K562 (cell line): ENCODE data around the gene NUFIP1. TPM values are rescaled to one million over a fixed set of nuclear protein-coding genes. Genes with fewer than 3 reads are reported as not detected.
A peak's percentile ranks its signal among the peaks of the same experiment; 100 is the strongest.

Experiments
- ARNT ChIP-seq, 2 experiments: fragments of 450-650 bp; IDR thresholded peaks; 2 replicates each; pipeline ENCODE4 v1.6.1; 2016; ENCODE audit warnings: mild to moderate bottlenecking in 1 of 2
- GATAD2B ChIP-seq: fragments of 450-650 bp; IDR thresholded peaks from 2 replicates; pipeline ENCODE4 v1.6.1; 2017; ENCODE audit warnings: mild to moderate bottlenecking, borderline replicate concordance
- KLF16 ChIP-seq: IDR thresholded peaks from 2 replicates; pipeline ENCODE4 v1.6.1; 2016; ENCODE audit warnings: antibody characterized with exemption
- MIER1 ChIP-seq: fragments of 450-650 bp; IDR thresholded peaks from 2 replicates; pipeline ENCODE4 v1.6.1; 2016; ENCODE audit warnings: antibody characterized with exemption, mild to moderate bottlenecking, low read depth
- NFXL1 ChIP-seq: fragments of 450-650 bp; formaldehyde crosslinking; IDR thresholded peaks from 2 replicates; pipeline ENCODE4 v1.4.0; 2021; ENCODE audit warnings: mild to moderate bottlenecking
- PHF21A ChIP-seq: fragments of 450-650 bp; IDR thresholded peaks from 2 replicates; pipeline ENCODE4 v1.6.1; 2017; ENCODE audit warnings: low read depth, borderline replicate concordance
- POLR2B ChIP-seq: fragments of 450-650 bp; IDR thresholded peaks from 2 replicates; pipeline ENCODE4 v1.6.1; 2018; ENCODE audit warnings: low read depth; ENCODE audit not compliant: partially characterized antibody
- RBM25 ChIP-seq: fragments of 200-400 bp; formaldehyde crosslinking; IDR thresholded peaks from 2 replicates; pipeline ENCODE4 v1.6.1; 2018; ENCODE audit warnings: low read length, low read depth, moderate library complexity; ENCODE audit not compliant: severe bottlenecking
- SAP30 ChIP-seq: fragments of 200-600 bp; sonication (generic); IDR thresholded peaks from 2 replicates; pipeline ENCODE4 v1.6.1; 2012; ENCODE audit warnings: borderline replicate concordance, low read depth, mild to moderate bottlenecking, moderate library complexity, low read length, control low read depth, inconsistent platforms; ENCODE audit not compliant: insufficient read depth, poor library complexity, severe bottlenecking
- XRCC3 ChIP-seq: fragments of 450-650 bp; IDR thresholded peaks from 2 replicates; pipeline ENCODE4 v1.6.1; 2017; ENCODE audit warnings: mild to moderate bottlenecking, moderate library complexity
- YY1 ChIP-seq, 3 experiments: IDR thresholded peaks; 2 replicates each; pipeline ENCODE4 v1.6.1; 2011; ENCODE audit warnings: low read length in 2 of 3, mild to moderate bottlenecking in 2 of 3, moderate library complexity in 2 of 3, borderline replicate concordance in 1 of 3, control low read depth in 1 of 3, low read depth in 1 of 3; ENCODE audit not compliant: insufficient read depth in 3 of 3, insufficient replicate concordance in 2 of 3, control insufficient read depth in 1 of 3, insufficient read length in 1 of 3; ENCODE audit errors: extremely low read depth in 1 of 3
- ZEB2 ChIP-seq: fragments of 450-650 bp; IDR thresholded peaks from 2 replicates; pipeline ENCODE4 v1.6.1; 2016
- ZNF124 ChIP-seq: sonication (generic); formaldehyde crosslinking; IDR thresholded peaks from 2 replicates; pipeline ENCODE4 v1.8.1; 2022; ENCODE audit warnings: missing genetic modification reagents
- ZNF224 ChIP-seq: sonication (generic); formaldehyde crosslinking; IDR thresholded peaks from 2 replicates; pipeline ENCODE4 v1.8.0; 2022; ENCODE audit warnings: mild to moderate bottlenecking, missing genetic modification reagents
- ZSCAN29 ChIP-seq: fragments of 450-650 bp; IDR thresholded peaks from 2 replicates; pipeline ENCODE4 v1.6.1; 2017
- polyA plus RNA-seq, 8 experiments: library from polyadenylated mRNA; depleted of rRNA in 4 of 8; stranded (reverse) in 5 of 8; unstranded in 3 of 8; fragments of >200 nt; fragmentation: Nextera tagmentation in 2 of 8; fragmentation: Illumina TruSeq in 1 of 8; extraction: Ambion mirVana in 2 of 8; extraction: Trizol in 1 of 8; gene quantifications; 2 replicates each; pipeline versions ENCODE4 v1.2.1 to v1.2.3, GENCODE V29; 2011 to 2014; ENCODE audit warnings: inconsistent platforms in 1 of 8, missing spikeins in 1 of 8
- total RNA-seq, 7 experiments: library from RNA; depleted of rRNA in 6 of 7; stranded (reverse); fragments of >200 nt in 6 of 7; fragmentation: Illumina TruSeq in 2 of 7; extraction: Trizol in 2 of 7; gene quantifications; 2 replicates each; pipeline versions ENCODE4 v1.2.1 to v1.2.3, GENCODE V29; 2011 to 2021; ENCODE audit warnings: low replicate concordance in 1 of 7
- TF ChIP-seq, protein P1 (sequence below), 2 experiments: IDR thresholded peaks in 1 of 2; conservative IDR thresholded peaks in 1 of 2; 2 replicates each; pipeline ENCODE4 v1.6.1; 2016; ENCODE audit warnings: low read depth in 2 of 2, mild to moderate bottlenecking in 1 of 2, missing compliant biosample characterization in 1 of 2, missing genetic modification characterization in 1 of 2, moderate library complexity in 1 of 2
- TF ChIP-seq, protein P2 (sequence below): fragments of 250-450 bp; sonication (Bioruptor Pico); IDR thresholded peaks from 2 replicates; pipeline ENCODE4 v1.9.0; 2021; ENCODE audit warnings: mild to moderate bottlenecking
- TF ChIP-seq, protein P3 (sequence below): sonication (generic); formaldehyde crosslinking; IDR thresholded peaks from 2 replicates; pipeline ENCODE4 v1.8.1; 2023; ENCODE audit warnings: mild to moderate bottlenecking, missing genetic modification reagents
- TF ChIP-seq, protein P4 (sequence below): fragments of 200-800 bp; sonication (Bioruptor generic); IDR thresholded peaks from 2 replicates; pipeline ENCODE4 v1.6.1; 2017; ENCODE audit warnings: missing genetic modification characterization, missing compliant biosample characterization
- TF ChIP-seq, protein P5 (sequence below): fragments of 250-450 bp; sonication (Bioruptor Pico); IDR thresholded peaks from 2 replicates; pipeline ENCODE4 v1.5.0; 2021

Gene NUFIP1
- total and polyA plus RNA-seq, 9 of the 15 experiments (the other 6 are each of a cell fraction or from before 2014, with no cell fraction given), result 2.6 to 9.7 (median 4.1) TPM

DNA sequence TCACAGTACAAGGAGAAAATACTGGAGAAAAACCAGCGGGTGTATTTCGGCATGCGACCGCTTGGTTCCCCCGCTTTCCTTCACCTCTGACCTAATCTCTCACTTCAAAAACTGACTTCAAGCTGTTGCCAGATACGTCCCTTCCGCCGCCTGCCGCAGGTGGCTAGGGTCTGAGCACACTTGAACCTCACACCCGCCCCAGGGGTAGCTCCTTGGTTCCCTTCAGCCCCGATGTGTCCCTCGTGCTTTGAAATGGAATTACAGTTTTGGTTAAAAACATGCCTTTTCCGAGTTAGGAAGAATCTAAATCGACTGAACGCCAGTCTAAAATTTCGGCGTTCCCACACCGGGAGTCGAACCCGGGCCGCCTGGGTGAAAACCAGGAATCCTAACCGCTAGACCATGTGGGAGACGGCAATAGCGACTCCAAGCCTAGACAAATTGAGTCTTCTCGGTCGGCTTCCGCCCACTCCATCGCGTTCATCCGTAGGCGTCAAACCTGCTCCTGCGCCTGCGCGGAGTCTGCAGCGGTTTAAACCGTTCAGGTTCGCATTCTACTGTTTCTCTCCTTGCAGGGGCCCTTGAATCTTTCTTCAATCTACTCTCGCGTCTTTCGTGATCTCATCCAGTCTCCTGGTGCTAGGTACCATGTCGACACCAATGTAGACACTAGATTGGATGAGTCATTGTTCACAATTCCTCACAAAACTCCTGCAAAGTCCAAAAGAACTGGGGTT is 71.5 kb downstream of the NUFIP1 start (continued):
- TF ChIP-seq, protein P1, sequence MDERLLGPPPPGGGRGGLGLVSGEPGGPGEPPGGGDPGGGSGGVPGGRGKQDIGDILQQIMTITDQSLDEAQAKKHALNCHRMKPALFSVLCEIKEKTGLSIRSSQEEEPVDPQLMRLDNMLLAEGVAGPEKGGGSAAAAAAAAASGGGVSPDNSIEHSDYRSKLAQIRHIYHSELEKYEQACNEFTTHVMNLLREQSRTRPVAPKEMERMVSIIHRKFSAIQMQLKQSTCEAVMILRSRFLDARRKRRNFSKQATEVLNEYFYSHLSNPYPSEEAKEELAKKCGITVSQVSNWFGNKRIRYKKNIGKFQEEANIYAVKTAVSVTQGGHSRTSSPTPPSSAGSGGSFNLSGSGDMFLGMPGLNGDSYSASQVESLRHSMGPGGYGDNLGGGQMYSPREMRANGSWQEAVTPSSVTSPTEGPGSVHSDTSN (CRISPR knock-in tag; IDR thresholded peaks at IDR 0.05; ENCODE audit: low read depth), result no peak
- TF ChIP-seq, protein P1 (tag; conservative IDR thresholded peaks at IDR 0.05; ENCODE audit: low read depth), result no peak
- TF ChIP-seq ZNF124 (CRISPR knock-in tag), result no peak
- no peak for TF ChIP-seq MIER1
- TF ChIP-seq, protein P2, sequence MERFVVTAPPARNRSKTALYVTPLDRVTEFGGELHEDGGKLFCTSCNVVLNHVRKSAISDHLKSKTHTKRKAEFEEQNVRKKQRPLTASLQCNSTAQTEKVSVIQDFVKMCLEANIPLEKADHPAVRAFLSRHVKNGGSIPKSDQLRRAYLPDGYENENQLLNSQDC (CRISPR knock-in tag), result no peak
- TF ChIP-seq XRCC3, result no peak
- no peak for TF ChIP-seq PHF21A
- TF ChIP-seq, protein P3, sequence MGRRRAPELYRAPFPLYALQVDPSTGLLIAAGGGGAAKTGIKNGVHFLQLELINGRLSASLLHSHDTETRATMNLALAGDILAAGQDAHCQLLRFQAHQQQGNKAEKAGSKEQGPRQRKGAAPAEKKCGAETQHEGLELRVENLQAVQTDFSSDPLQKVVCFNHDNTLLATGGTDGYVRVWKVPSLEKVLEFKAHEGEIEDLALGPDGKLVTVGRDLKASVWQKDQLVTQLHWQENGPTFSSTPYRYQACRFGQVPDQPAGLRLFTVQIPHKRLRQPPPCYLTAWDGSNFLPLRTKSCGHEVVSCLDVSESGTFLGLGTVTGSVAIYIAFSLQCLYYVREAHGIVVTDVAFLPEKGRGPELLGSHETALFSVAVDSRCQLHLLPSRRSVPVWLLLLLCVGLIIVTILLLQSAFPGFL, result no peak
- TF ChIP-seq, protein P4, sequence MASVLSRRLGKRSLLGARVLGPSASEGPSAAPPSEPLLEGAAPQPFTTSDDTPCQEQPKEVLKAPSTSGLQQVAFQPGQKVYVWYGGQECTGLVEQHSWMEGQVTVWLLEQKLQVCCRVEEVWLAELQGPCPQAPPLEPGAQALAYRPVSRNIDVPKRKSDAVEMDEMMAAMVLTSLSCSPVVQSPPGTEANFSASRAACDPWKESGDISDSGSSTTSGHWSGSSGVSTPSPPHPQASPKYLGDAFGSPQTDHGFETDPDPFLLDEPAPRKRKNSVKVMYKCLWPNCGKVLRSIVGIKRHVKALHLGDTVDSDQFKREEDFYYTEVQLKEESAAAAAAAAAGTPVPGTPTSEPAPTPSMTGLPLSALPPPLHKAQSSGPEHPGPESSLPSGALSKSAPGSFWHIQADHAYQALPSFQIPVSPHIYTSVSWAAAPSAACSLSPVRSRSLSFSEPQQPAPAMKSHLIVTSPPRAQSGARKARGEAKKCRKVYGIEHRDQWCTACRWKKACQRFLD (CRISPR knock-in tag), result no peak
- no peak for TF ChIP-seq KLF16
- TF ChIP-seq, protein P5, sequence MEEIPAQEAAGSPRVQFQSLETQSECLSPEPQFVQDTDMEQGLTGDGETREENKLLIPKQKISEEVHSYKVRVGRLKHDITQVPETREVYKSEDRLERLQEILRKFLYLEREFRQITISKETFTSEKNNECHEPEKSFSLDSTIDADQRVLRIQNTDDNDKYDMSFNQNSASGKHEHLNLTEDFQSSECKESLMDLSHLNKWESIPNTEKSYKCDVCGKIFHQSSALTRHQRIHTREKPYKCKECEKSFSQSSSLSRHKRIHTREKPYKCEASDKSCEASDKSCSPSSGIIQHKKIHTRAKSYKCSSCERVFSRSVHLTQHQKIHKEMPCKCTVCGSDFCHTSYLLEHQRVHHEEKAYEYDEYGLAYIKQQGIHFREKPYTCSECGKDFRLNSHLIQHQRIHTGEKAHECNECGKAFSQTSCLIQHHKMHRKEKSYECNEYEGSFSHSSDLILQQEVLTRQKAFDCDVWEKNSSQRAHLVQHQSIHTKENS, result no peak
- TF ChIP-seq ZSCAN29, result no peak
- TF ChIP-seq POLR2B, result peak; percentile 60
- no peak for TF ChIP-seq SAP30
- TF ChIP-seq GATAD2B, result peak; percentile 49; the same call in 1 of the 2 replicates
- TF ChIP-seq NFXL1 (CRISPR knock-in tag), result no peak
- TF ChIP-seq ARNT (IDR thresholded peaks at IDR 0.05), result 0 out of 4 replicates have a peak, but pooled peaks of 1 of the 2 experiments have one; percentile 26
- 0 out of 2 replicates have a peak, but pooled peaks have one; percentile 20 for TF ChIP-seq ZEB2
- peak in 1 of 3 experiments; percentile 27 for TF ChIP-seq YY1 (IDR thresholded peaks at IDR 0.05; ENCODE audit: borderline replicate concordance in 1 of 3, control insufficient read depth in 1 of 3, extremely low read depth in 1 of 3, insufficient read depth in 3 of 3, insufficient read length in 1 of 3, insufficient replicate concordance in 2 of 3, low read depth in 1 of 3, low read length in 2 of 3)
- no peak for TF ChIP-seq RBM25
- no peak for TF ChIP-seq ZNF224 (CRISPR knock-in tag)
